DND-41 (cell line): Measurements from ENCODE around the gene DISC1.

Experiments
- EZH2 ChIP-seq: IDR thresholded peaks from 3 replicates; pipeline ENCODE4 v1.6.1; 2012; ENCODE audit warnings: borderline replicate concordance, low read depth, mild to moderate bottlenecking, moderate library complexity, low read length, inconsistent platforms; ENCODE audit not compliant: severe bottlenecking
- TF ChIP-seq, protein P1 (sequence below): IDR thresholded peaks from 2 replicates; pipeline ENCODE4 v1.5.1; 2012; ENCODE audit warnings: borderline replicate concordance, low read length, moderate library complexity, mild to moderate bottlenecking; ENCODE audit not compliant: poor library complexity, severe bottlenecking; ENCODE audit errors: extremely low read depth

DNA sequence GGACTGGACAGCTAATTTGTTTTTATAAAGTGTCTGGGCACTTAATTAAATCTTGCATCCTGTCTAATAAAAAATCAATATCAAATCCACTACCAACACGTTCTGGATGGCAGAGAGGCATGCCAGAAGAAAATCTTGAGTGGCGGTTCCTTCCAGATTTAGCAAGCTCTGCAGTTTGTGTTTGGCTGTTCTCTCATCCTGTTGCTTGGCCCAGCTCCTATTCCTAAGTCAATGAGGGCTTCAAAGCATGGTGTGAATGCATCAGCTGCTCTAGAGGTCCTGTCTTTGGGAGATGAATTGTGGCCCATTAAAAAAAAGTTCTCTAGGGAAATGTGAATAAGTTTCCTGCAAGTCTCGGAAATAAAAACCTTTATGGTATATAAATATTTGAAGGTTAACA is 90.3 kb downstream of the DISC1 start:
- TF ChIP-seq, protein P1, sequence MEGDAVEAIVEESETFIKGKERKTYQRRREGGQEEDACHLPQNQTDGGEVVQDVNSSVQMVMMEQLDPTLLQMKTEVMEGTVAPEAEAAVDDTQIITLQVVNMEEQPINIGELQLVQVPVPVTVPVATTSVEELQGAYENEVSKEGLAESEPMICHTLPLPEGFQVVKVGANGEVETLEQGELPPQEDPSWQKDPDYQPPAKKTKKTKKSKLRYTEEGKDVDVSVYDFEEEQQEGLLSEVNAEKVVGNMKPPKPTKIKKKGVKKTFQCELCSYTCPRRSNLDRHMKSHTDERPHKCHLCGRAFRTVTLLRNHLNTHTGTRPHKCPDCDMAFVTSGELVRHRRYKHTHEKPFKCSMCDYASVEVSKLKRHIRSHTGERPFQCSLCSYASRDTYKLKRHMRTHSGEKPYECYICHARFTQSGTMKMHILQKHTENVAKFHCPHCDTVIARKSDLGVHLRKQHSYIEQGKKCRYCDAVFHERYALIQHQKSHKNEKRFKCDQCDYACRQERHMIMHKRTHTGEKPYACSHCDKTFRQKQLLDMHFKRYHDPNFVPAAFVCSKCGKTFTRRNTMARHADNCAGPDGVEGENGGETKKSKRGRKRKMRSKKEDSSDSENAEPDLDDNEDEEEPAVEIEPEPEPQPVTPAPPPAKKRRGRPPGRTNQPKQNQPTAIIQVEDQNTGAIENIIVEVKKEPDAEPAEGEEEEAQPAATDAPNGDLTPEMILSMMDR = no peak
- no peak for TF ChIP-seq EZH2
